ENCODE measurements around the gene CXCR1. TPM values are rescaled to one million over a fixed set of nuclear protein-coding genes. Genes with fewer than 3 reads are reported as not detected.

Gene CXCR1
- total RNA-seq, 1 donor from 2014 or later, result 0.52 TPM

GRCh38 chr2:218168635-218169462 is 2.1 kb upstream of the CXCR1 start:
- no peak overlapping the region for H3K4me3 ChIP-seq (ENCODE audit: low read length in 3 of 3)
- no peak overlapping the region for H3K27ac ChIP-seq (ENCODE audit: low read depth, low read length)
- no peak overlapping the region for H3K9ac ChIP-seq (ENCODE audit: low read depth in 1 of 3, low read length in 3 of 3)
- no peaks in the 10 kb centered on the region for H3K36me3 ChIP-seq (ENCODE audit: control insufficient read depth in 3 of 3, insufficient read depth in 3 of 3, low read length in 3 of 3)
- peaks cover 0 to 11% (median 3%) of the 10 kb centered on the region in 3 donors for H3K27me3 ChIP-seq (ENCODE audit: control insufficient read depth in 3 of 3, insufficient read depth in 3 of 3, low read length in 3 of 3)
- H3K9me3 ChIP-seq (ENCODE audit: control insufficient read depth in 3 of 3, low read length in 3 of 3), result no peaks in the 10 kb centered on the region
- H3K4me1 ChIP-seq (ENCODE audit: control insufficient read depth in 3 of 3, insufficient read depth in 3 of 3, low read length in 3 of 3), result peaks cover 0 to 3% (median 0%) of the 10 kb centered on the region in 3 donors

- H3K9ac ChIP-seq (ENCODE audit: low read depth in 1 of 3, low read length in 3 of 3), result no peak overlapping the region
- H3K27me3 ChIP-seq (ENCODE audit: control insufficient read depth in 3 of 3, insufficient read depth in 3 of 3, low read length in 3 of 3), result peaks cover 3 to 13% (median 7%) of the 10 kb centered on the region in 3 donors
These were observed 1.3 kb upstream of the CXCR1 start for GRCh38 chr2:218168016-218168415.

GRCh38 chr2:218162814-218163213 is 3.9 kb downstream of the CXCR1 start:
- no peaks in the 10 kb centered on the region for H3K9me3 ChIP-seq (ENCODE audit: control insufficient read depth in 3 of 3, low read length in 3 of 3)
- H3K9ac ChIP-seq (ENCODE audit: low read depth in 1 of 3, low read length in 3 of 3), result no peak overlapping the region
- no peak overlapping the region for H3K4me3 ChIP-seq (ENCODE audit: low read length in 3 of 3)
- peaks cover 4 to 12% (median 10%) of the 10 kb centered on the region in 3 donors for H3K27me3 ChIP-seq (ENCODE audit: control insufficient read depth in 3 of 3, insufficient read depth in 3 of 3, low read length in 3 of 3)
- no peaks in the 10 kb centered on the region for H3K36me3 ChIP-seq (ENCODE audit: control insufficient read depth in 3 of 3, insufficient read depth in 3 of 3, low read length in 3 of 3)
- no peak overlapping the region for H3K27ac ChIP-seq (ENCODE audit: low read depth, low read length)
- no peaks in the 10 kb centered on the region for H3K4me1 ChIP-seq (ENCODE audit: control insufficient read depth in 3 of 3, insufficient read depth in 3 of 3, low read length in 3 of 3)

More at GRCh38 chr2:218168016-218168415, 1.3 kb upstream of the CXCR1 start:
- H3K36me3 ChIP-seq (ENCODE audit: control insufficient read depth in 3 of 3, insufficient read depth in 3 of 3, low read length in 3 of 3), result no peaks in the 10 kb centered on the region
- peaks cover 0 to 3% (median 0%) of the 10 kb centered on the region in 3 donors for H3K4me1 ChIP-seq (ENCODE audit: control insufficient read depth in 3 of 3, insufficient read depth in 3 of 3, low read length in 3 of 3)
- H3K4me3 ChIP-seq (ENCODE audit: low read length in 3 of 3), result no peak overlapping the region
- no peak overlapping the region for H3K27ac ChIP-seq (ENCODE audit: low read depth, low read length)
- no peaks in the 10 kb centered on the region for H3K9me3 ChIP-seq (ENCODE audit: control insufficient read depth in 3 of 3, low read length in 3 of 3)

DNA sequence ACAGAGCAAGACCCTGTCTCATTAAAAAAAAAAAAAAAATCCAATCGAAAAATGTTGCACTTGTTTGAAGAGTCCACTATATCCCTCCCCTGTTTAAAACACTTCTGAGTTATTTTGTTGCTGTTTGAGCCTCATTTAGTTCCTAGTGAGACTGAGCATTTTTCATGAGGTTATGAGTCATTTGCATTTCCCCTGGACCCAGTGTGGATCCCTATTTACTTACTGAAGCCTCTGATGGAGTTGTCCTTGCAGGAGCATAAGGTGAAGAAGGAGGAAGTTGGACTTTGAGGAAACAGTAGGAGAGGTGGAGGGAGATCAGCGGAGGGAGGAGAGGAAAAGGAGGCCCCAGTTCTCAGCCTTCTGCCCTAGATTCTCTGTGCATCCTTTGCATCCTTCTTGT is 5.1 kb downstream of the CXCR1 start:
- Histone ChIP-seq H3K4me1 (ENCODE audit: control insufficient read depth in 3 of 3, insufficient read depth in 3 of 3, low read length in 3 of 3) (no peaks in the 10 kb centered on the region), H3K27ac (ENCODE audit: low read depth, low read length) (no peak overlapping the region), H3K9me3 (ENCODE audit: control insufficient read depth in 3 of 3, low read length in 3 of 3) (no peaks in the 10 kb centered on the region), H3K9ac (ENCODE audit: low read depth in 1 of 3, low read length in 3 of 3) (no peak overlapping the region), H3K27me3 (ENCODE audit: control insufficient read depth in 3 of 3, insufficient read depth in 3 of 3, low read length in 3 of 3) (peaks cover 4 to 12% (median 10%) of the 10 kb centered on the region in 3 donors), H3K4me3 (ENCODE audit: low read length in 3 of 3) (no peak overlapping the region), H3K36me3 (ENCODE audit: control insufficient read depth in 3 of 3, insufficient read depth in 3 of 3, low read length in 3 of 3) (no peaks in the 10 kb centered on the region)

DNA sequence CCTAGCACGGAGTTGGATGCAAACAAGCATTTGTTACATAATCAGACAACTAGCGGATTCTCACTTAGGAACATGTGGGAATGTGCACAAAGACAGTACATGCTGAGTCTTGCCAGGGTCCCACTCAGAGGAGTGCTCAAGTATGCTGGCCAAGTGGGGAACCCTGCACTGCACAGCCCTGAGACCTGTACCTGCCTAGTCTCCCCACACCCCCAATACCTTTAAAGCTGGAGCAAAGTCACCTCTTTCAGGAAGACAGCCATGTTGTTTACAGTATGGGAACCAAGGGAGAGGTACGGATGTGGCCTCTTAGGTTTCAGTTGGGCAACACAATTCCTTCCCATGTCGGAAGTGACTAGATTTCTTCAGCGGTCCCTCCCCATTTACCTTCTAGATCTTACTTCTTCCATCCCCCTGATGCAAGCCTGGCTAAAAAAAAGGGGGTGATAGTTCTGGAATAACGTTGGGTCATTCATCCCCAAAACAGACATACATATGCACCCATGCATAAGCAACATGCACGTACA is 10.7 kb downstream of the CXCR1 start:
- no peaks in the 10 kb centered on the region for H3K36me3 ChIP-seq (ENCODE audit: control insufficient read depth in 3 of 3, insufficient read depth in 3 of 3, low read length in 3 of 3)

DNA sequence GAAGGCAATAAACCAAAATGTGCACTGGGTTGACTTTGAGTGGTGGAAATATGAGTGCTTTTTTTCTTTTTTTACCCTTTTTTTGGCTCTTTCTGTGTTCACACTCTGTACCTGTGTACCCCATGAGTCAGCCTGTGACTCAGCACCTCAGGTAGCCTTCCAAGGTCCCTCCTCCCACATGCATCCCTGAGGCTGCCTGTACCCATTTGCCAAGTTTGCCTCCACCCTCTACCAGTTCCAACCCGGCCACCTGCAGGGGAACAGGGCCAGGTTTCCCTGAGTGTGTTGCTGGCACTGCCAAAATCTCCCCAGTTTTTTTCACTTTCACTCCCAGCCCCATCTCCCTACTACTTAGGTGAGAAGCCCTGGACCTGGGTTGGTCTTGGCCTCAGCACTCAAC is 14.0 kb downstream of the CXCR1 start:
- H3K36me3 ChIP-seq (ENCODE audit: control insufficient read depth in 3 of 3, insufficient read depth in 3 of 3, low read length in 3 of 3), result no peaks in the 10 kb centered on the region
- H3K9ac ChIP-seq (ENCODE audit: low read depth in 1 of 3, low read length in 3 of 3), result no peak overlapping the region
- H3K27ac ChIP-seq (ENCODE audit: low read depth, low read length), result no peak overlapping the region
- H3K4me1 ChIP-seq (ENCODE audit: control insufficient read depth in 3 of 3, insufficient read depth in 3 of 3, low read length in 3 of 3), result no peaks in the 10 kb centered on the region
- H3K9me3 ChIP-seq (ENCODE audit: control insufficient read depth in 3 of 3, low read length in 3 of 3), result no peaks in the 10 kb centered on the region
- peaks cover 0 to 20% (median 0%) of the 10 kb centered on the region in 3 donors for H3K27me3 ChIP-seq (ENCODE audit: control insufficient read depth in 3 of 3, insufficient read depth in 3 of 3, low read length in 3 of 3)
- H3K4me3 ChIP-seq (ENCODE audit: low read length in 3 of 3), result no peak overlapping the region

More for the DNA sequence above, 10.7 kb downstream of the CXCR1 start:
- H3K27ac ChIP-seq (ENCODE audit: low read depth, low read length), result no peak overlapping the region
- no peak overlapping the region for H3K4me3 ChIP-seq (ENCODE audit: low read length in 3 of 3)
- no peak overlapping the region for H3K9ac ChIP-seq (ENCODE audit: low read depth in 1 of 3, low read length in 3 of 3)
- H3K9me3 ChIP-seq (ENCODE audit: control insufficient read depth in 3 of 3, low read length in 3 of 3), result no peaks in the 10 kb centered on the region
- no peaks in the 10 kb centered on the region for H3K4me1 ChIP-seq (ENCODE audit: control insufficient read depth in 3 of 3, insufficient read depth in 3 of 3, low read length in 3 of 3)
- H3K27me3 ChIP-seq (ENCODE audit: control insufficient read depth in 3 of 3, insufficient read depth in 3 of 3, low read length in 3 of 3), result peaks cover 0 to 8% (median 0%) of the 10 kb centered on the region in 3 donors

GRCh38 chr2:218152172-218152571 is 14.6 kb downstream of the CXCR1 start:
- Histone ChIP-seq H3K9ac (ENCODE audit: low read depth in 1 of 3, low read length in 3 of 3) (no peak overlapping the region), H3K27ac (ENCODE audit: low read depth, low read length) (no peak overlapping the region), H3K27me3 (ENCODE audit: control insufficient read depth in 3 of 3, insufficient read depth in 3 of 3, low read length in 3 of 3) (peaks cover 0 to 20% (median 0%) of the 10 kb centered on the region in 3 donors), H3K36me3 (ENCODE audit: control insufficient read depth in 3 of 3, insufficient read depth in 3 of 3, low read length in 3 of 3) (no peaks in the 10 kb centered on the region), H3K4me3 (ENCODE audit: low read length in 3 of 3) (no peak overlapping the region), H3K9me3 (ENCODE audit: control insufficient read depth in 3 of 3, low read length in 3 of 3) (no peaks in the 10 kb centered on the region), H3K4me1 (ENCODE audit: control insufficient read depth in 3 of 3, insufficient read depth in 3 of 3, low read length in 3 of 3) (no peaks in the 10 kb centered on the region)

DNA sequence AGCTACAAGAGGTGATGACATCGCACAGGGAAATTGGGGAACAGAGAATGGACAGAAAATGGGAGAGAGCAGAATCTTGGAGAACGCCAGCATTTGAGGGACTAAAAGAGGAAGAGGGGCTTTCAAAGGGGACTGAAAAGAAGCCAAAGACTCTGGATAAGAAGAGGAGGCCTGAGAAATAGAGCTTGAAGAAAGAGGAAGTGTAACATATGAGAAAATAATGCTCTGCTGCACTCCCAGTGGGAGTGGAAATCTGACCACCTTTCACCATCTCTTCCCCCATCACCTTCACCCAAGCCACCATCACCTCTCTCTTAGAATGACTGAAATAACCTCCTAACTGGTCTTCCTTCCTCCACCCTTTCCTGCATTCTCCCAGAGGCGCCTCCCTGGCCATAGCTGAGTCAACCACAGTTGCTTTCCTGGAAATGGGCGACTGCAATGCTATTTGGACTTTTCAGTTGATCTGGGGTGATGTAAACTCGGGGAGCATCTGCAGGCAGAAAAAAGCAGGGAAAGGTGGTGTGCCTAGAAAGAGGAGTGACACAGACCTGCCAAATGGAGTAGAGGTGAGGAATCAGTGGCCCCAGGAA is 16.8 kb downstream of the CXCR1 start:
- Histone ChIP-seq H3K27ac (ENCODE audit: low read depth, low read length) (no peak overlapping the region), H3K9ac (ENCODE audit: low read depth in 1 of 3, low read length in 3 of 3) (no peak overlapping the region), H3K27me3 (ENCODE audit: control insufficient read depth in 3 of 3, insufficient read depth in 3 of 3, low read length in 3 of 3) (peaks cover 0 to 20% (median 0%) of the 10 kb centered on the region in 3 donors), H3K36me3 (ENCODE audit: control insufficient read depth in 3 of 3, insufficient read depth in 3 of 3, low read length in 3 of 3) (no peaks in the 10 kb centered on the region), H3K4me3 (ENCODE audit: low read length in 3 of 3) (no peak overlapping the region), H3K4me1 (ENCODE audit: control insufficient read depth in 3 of 3, insufficient read depth in 3 of 3, low read length in 3 of 3) (no peaks in the 10 kb centered on the region), H3K9me3 (ENCODE audit: control insufficient read depth in 3 of 3, low read length in 3 of 3) (no peaks in the 10 kb centered on the region)

DNA sequence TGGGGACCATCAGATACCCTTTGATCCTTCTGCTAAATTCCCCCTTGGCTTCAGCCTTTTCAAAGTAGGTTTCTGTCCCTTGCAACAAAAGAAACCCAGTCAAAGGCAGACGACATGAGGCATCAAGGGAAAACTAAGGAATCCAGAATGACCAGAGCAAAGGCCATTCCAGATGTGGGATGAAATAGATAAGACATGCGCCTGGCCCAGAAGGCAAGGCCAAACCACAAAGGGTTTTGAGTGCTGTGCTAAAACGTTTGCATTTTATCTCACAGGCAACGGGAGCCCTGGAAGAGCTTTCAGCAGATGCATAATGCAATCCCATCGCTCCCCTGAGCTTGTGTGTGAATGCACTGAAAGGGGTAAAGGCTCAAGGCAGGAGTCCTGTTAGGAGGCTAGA is 17.7 kb downstream of the CXCR1 start:
- no peak overlapping the region for H3K4me3 ChIP-seq (ENCODE audit: low read length in 3 of 3)
- no peaks in the 10 kb centered on the region for H3K36me3 ChIP-seq (ENCODE audit: control insufficient read depth in 3 of 3, insufficient read depth in 3 of 3, low read length in 3 of 3)
- H3K27me3 ChIP-seq (ENCODE audit: control insufficient read depth in 3 of 3, insufficient read depth in 3 of 3, low read length in 3 of 3), result peaks cover 0 to 20% (median 0%) of the 10 kb centered on the region in 3 donors
- no peaks in the 10 kb centered on the region for H3K4me1 ChIP-seq (ENCODE audit: control insufficient read depth in 3 of 3, insufficient read depth in 3 of 3, low read length in 3 of 3)
- no peaks in the 10 kb centered on the region for H3K9me3 ChIP-seq (ENCODE audit: control insufficient read depth in 3 of 3, low read length in 3 of 3)
- no peak overlapping the region for H3K27ac ChIP-seq (ENCODE audit: low read depth, low read length)
- H3K9ac ChIP-seq (ENCODE audit: low read depth in 1 of 3, low read length in 3 of 3), result no peak overlapping the region

GRCh38 chr2:218146056-218146455 is 20.7 kb downstream of the CXCR1 start:
- Histone ChIP-seq H3K9me3 (ENCODE audit: control insufficient read depth in 3 of 3, low read length in 3 of 3) (no peaks in the 10 kb centered on the region), H3K27me3 (ENCODE audit: control insufficient read depth in 3 of 3, insufficient read depth in 3 of 3, low read length in 3 of 3) (peaks cover 0 to 17% (median 0%) of the 10 kb centered on the region in 3 donors), H3K27ac (ENCODE audit: low read depth, low read length) (no peak overlapping the region), H3K4me3 (ENCODE audit: low read length in 3 of 3) (no peak overlapping the region), H3K36me3 (ENCODE audit: control insufficient read depth in 3 of 3, insufficient read depth in 3 of 3, low read length in 3 of 3) (no peaks in the 10 kb centered on the region), H3K9ac (ENCODE audit: low read depth in 1 of 3, low read length in 3 of 3) (no peak overlapping the region), H3K4me1 (ENCODE audit: control insufficient read depth in 3 of 3, insufficient read depth in 3 of 3, low read length in 3 of 3) (no peaks in the 10 kb centered on the region)

Measured in skeletal muscle tissue (tissue), 4 donors.